Measurements from ENCODE around the gene NUFIP2. TPM values are rescaled to one million over a fixed set of nuclear protein-coding genes. Genes with fewer than 3 reads are reported as not detected.
"Not testable (repeated sequence)": the region's sequence is repeated elsewhere in the genome, so short reads cannot be mapped to it uniquely, and the experiment has no call there.

NUFIP2 gene
- total and polyA plus RNA-seq, 2 experiments from 2014 or later, result 5.2 to 30.9 TPM

GRCh38 chr17:29273924-29274323 lies 20.0 kb downstream of the NUFIP2 start:
- Histone ChIP-seq H2AFZ (no peak overlapping the region), H3K9me2 (ENCODE audit: insufficient read depth) (no peaks in the 10 kb centered on the region), H3K79me2 (ENCODE audit: insufficient read depth) (peaks cover 100% of the 10 kb centered on the region), H3K4me3 (no peak overlapping the region), H3K27ac (no peak overlapping the region), H3F3A (ENCODE audit: insufficient read depth) (peaks cover 42% of the 10 kb centered on the region), H3K9ac (no peak overlapping the region), H3K36me3 (ENCODE audit: low read depth) (peaks cover 51% of the 10 kb centered on the region), H3K4me1 (ENCODE audit: insufficient read depth) (0 out of 2 replicates have a peak, but pooled peaks cover 14% of the 10 kb centered on the region), H3K4me2 (ENCODE audit: unreplicated experiment) (no peak overlapping the region), H3K9me3 (ENCODE audit: low read depth) (no peaks in the 10 kb centered on the region), H4K20me1 (ENCODE audit: insufficient read depth) (peaks cover 52% of the 10 kb centered on the region), H3K27me3 (replicated peaks; ENCODE audit: insufficient read depth) (no peaks in the 10 kb centered on the region)
- in situ Hi-C loops (cut with MboI), result no loop called here
- TF ChIP-seq EZH2 (IDR thresholded peaks at IDR 0.05; ENCODE audit: insufficient read depth, poor library complexity, severe bottlenecking) (no peak), EZH2phosphoT487 (IDR thresholded peaks at IDR 0.05; ENCODE audit: insufficient read depth, low read depth) (no peak)
- WGBS, 2 experiments (ENCODE audit: low coverage in 1 of 2, low lambda C conversion rate in 2 of 2, missing lambda C conversion rate in 2 of 2), result 93 to 97% methylated on average over 1 of the region's 1 CpG
- DNase-seq, result no peak

- DNase-seq; H3K27me3 ChIP-seq (replicated peaks; ENCODE audit: insufficient read depth); H2AFZ ChIP-seq; H3K27ac ChIP-seq; H3K9me2 ChIP-seq (ENCODE audit: insufficient read depth); H3K9me3 ChIP-seq (ENCODE audit: low read depth); in situ Hi-C loops (cut with MboI); H3K4me2 ChIP-seq (ENCODE audit: unreplicated experiment); H3K9ac ChIP-seq; H3K4me3 ChIP-seq: not testable (repeated sequence)
- Histone ChIP-seq H3K4me1 (ENCODE audit: insufficient read depth) (0 out of 2 replicates have a peak, but pooled peaks cover 14% of the 10 kb centered on the region), H3K36me3 (ENCODE audit: low read depth) (peaks cover 43% of the 10 kb centered on the region), H4K20me1 (ENCODE audit: insufficient read depth) (peaks cover 39% of the 10 kb centered on the region), H3F3A (ENCODE audit: insufficient read depth) (peaks cover 40% of the 10 kb centered on the region), H3K79me2 (ENCODE audit: insufficient read depth) (peaks cover 100% of the 10 kb centered on the region)
- WGBS, 2 experiments (ENCODE audit: low coverage in 1 of 2, low lambda C conversion rate in 2 of 2, missing lambda C conversion rate in 2 of 2), result 96 to 97% methylated on average over 7 to 9 of the region's 9 CpGs
These were observed 22.0 kb downstream of the NUFIP2 start for GRCh38 chr17:29271980-29272379.

GRCh38 chr17:29263916-29264315 lies 30.0 kb downstream of the NUFIP2 start:
- in situ Hi-C loops (cut with MboI), result no loop called here
- Histone ChIP-seq H3K36me3 (ENCODE audit: low read depth) (peaks cover 75% of the 10 kb centered on the region), H3F3A (ENCODE audit: insufficient read depth) (peaks cover 70% of the 10 kb centered on the region), H3K9me3 (ENCODE audit: low read depth) (no peaks in the 10 kb centered on the region), H2AFZ (no peak overlapping the region), H3K27ac (no peak overlapping the region), H3K79me2 (ENCODE audit: insufficient read depth) (peaks cover 94% of the 10 kb centered on the region), H3K4me2 (ENCODE audit: unreplicated experiment) (no peak overlapping the region), H3K4me1 (ENCODE audit: insufficient read depth) (peaks cover 10% of the 10 kb centered on the region), H3K9me2 (ENCODE audit: insufficient read depth) (no peaks in the 10 kb centered on the region), H3K27me3 (replicated peaks; ENCODE audit: insufficient read depth) (no peaks in the 10 kb centered on the region), H3K9ac (no peak overlapping the region), H3K4me3 (no peak overlapping the region), H4K20me1 (ENCODE audit: insufficient read depth) (peaks cover 4% of the 10 kb centered on the region; the same call in 1 of the 2 replicates)
- TF ChIP-seq EZH2 (IDR thresholded peaks at IDR 0.05; ENCODE audit: insufficient read depth, poor library complexity, severe bottlenecking), result no peak
- TF ChIP-seq EZH2phosphoT487 (IDR thresholded peaks at IDR 0.05; ENCODE audit: insufficient read depth, low read depth), result no peak
- no peak for DNase-seq
- WGBS, 2 experiments (ENCODE audit: low coverage in 1 of 2, low lambda C conversion rate in 2 of 2, missing lambda C conversion rate in 2 of 2), result 74 to 82% methylated on average over 5 of the region's 5 CpGs

GRCh38 chr17:29257756-29258155 lies 36.2 kb downstream of the NUFIP2 start:
- Histone ChIP-seq H3K4me3 (peak overlapping the region; percentile 60), H3K9me3 (ENCODE audit: low read depth) (no peaks in the 10 kb centered on the region), H3K79me2 (ENCODE audit: insufficient read depth) (peaks cover 59% of the 10 kb centered on the region), H3F3A (ENCODE audit: insufficient read depth) (peaks cover 99% of the 10 kb centered on the region), H3K9me2 (ENCODE audit: insufficient read depth) (no peaks in the 10 kb centered on the region), H4K20me1 (ENCODE audit: insufficient read depth) (peaks cover 4% of the 10 kb centered on the region; the same call in 1 of the 2 replicates), H3K9ac (peak overlapping the region; percentile 58), H3K27ac (peak overlapping the region; percentile 68), H3K27me3 (replicated peaks; ENCODE audit: insufficient read depth) (no peaks in the 10 kb centered on the region), H3K4me2 (ENCODE audit: unreplicated experiment) (peak overlapping the region; percentile 79), H3K36me3 (ENCODE audit: low read depth) (peaks cover 38% of the 10 kb centered on the region), H2AFZ (no peak overlapping the region), H3K4me1 (ENCODE audit: insufficient read depth) (peaks cover 66% of the 10 kb centered on the region)
- 55 to 56% methylated on average over 3 of the region's 3 CpGs for WGBS, 2 experiments (ENCODE audit: low coverage in 1 of 2, low lambda C conversion rate in 2 of 2, missing lambda C conversion rate in 2 of 2)
- DNase-seq, result peak; percentile 78
- in situ Hi-C loops (cut with MboI), result no loop called here
- TF ChIP-seq EZH2phosphoT487 (IDR thresholded peaks at IDR 0.05; ENCODE audit: insufficient read depth, low read depth) (no peak), EZH2 (IDR thresholded peaks at IDR 0.05; ENCODE audit: insufficient read depth, poor library complexity, severe bottlenecking) (no peak)

Data from GM23248 (cell line).